Body of pancreas (tissue), 4 donors: ENCODE results near the gene POLD2. TPM values are rescaled to one million over a fixed set of nuclear protein-coding genes. Genes with fewer than 3 reads are reported as not detected.
A peak's percentile ranks its signal among the peaks of the same experiment; 100 is the strongest.

ENCODE experiments used
- ATAC-seq: fragments of 150-250 bp; one replicate; pipeline ENCODE4 v1.9.1; 2016
- DNase-seq, 4 donors: peaks; one replicate each; pipeline ENCODE4 v3.0.0-alpha.2; 2019
- H3K27ac ChIP-seq, 4 donors: fragments of 200-600 bp; sonication (generic); 1 replicate in 3 of 4; 2 replicates in 1 of 4; pipeline versions ENCODE4 v1.5.1 to v1.6.1; 2016 to 2019; ENCODE audit warnings: mild to moderate bottlenecking in 1 of 4, mixed read lengths in 1 of 4, moderate library complexity in 1 of 4
- H3K27me3 ChIP-seq, 2 donors: fragments of 200-600 bp; sonication (generic); one replicate each; pipeline ENCODE4 v1.6.0; 2016; ENCODE audit warnings: mild to moderate bottlenecking in 1 of 2
- H3K36me3 ChIP-seq, 2 donors: fragments of 200-600 bp; sonication (generic); replicated peaks in 1 of 2; 2 replicates each; pipeline ENCODE4 v1.5.1; 2016; ENCODE audit warnings: low read depth in 2 of 2; ENCODE audit not compliant: insufficient read depth in 1 of 2
- H3K4me1 ChIP-seq: fragments of 200-600 bp; sonication (generic); one replicate; pipeline ENCODE4 v1.6.0; 2016
- H3K4me3 ChIP-seq, 2 donors: fragments of 200-600 bp; sonication (generic); 1 replicate in 1 of 2; 2 replicates in 1 of 2; pipeline ENCODE4 v1.5.1; 2016 to 2019
- H3K9me3 ChIP-seq, 3 donors: fragments of 200-600 bp; sonication (generic); 1 replicate in 2 of 3; 2 replicates in 1 of 3; pipeline ENCODE4 v1.5.1; 2016
- POLR2A ChIP-seq, 3 donors: fragments of 450-650 bp; IDR thresholded peaks; one replicate each; pipeline ENCODE4 v1.6.1; 2016; ENCODE audit warnings: antibody characterized with exemption in 3 of 3, mild to moderate bottlenecking in 2 of 3
- WGBS, 2 donors: methylation state at CpG; one replicate each; pipeline ENCODE4 v1.1.5; 2017; 5-methylcytosine and 5-hydroxymethylcytosine counted together
- intact Hi-C: fragments of 100-400 bp; cut with DNase I; formaldehyde crosslinking; loops from one replicate; pipeline ENCODE4 v1.15.1; 2023
- total RNA-seq, 2 donors: library from RNA; depleted of rRNA; stranded (reverse); fragments of >200 nt; gene quantifications; one replicate each; pipeline ENCODE4 v1.1.0, GENCODE V29; 2016
- TF ChIP-seq, protein P1 (sequence below), 7 experiments: fragments of 450-650 bp in 4 of 7; fragments of 200-600 bp in 3 of 7; sonication (generic) in 3 of 7; IDR thresholded peaks; one replicate each; pipeline ENCODE4 v1.5.1; 2016 to 2019; ENCODE audit warnings: antibody characterized with exemption in 7 of 7

POLD2 gene
- total RNA-seq, 2 donors from 2014 or later = 32.7 to 64.6 TPM

DNA sequence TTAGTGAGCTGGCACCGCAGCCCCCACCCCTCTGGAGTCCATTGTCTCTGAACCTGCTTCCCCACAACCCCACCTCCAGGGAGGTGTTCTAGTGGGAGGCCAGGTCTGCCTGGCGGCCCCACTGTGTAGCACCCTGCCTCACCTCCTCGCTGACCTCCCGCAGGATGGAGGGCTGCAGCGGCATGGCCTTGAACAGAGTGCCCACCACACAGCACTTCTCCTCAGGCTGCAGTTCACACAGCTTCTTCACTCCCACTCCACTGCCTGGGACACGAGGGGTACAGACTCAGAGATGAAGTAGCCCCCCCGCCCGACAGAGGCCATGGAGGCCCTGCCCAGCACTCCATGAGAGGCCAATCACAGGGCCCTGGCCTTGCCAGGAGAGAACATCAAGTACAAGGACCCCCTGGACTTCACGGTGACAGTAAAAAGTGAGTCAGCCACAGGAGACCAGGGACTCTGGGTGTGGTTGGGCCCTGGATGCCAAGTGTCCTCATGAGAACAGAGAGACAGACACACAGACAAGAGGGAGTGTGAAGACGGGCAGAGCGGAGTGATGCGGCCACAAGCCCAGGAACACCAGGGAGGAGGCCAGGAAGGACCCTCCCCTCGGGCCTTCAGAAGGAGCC, 5.4 kb downstream of the POLD2 start:
- Histone ChIP-seq H3K36me3 (no peaks in the 10 kb centered on the region), H3K27ac (no peak overlapping the region)
- DNase-seq = no peak

DNA sequence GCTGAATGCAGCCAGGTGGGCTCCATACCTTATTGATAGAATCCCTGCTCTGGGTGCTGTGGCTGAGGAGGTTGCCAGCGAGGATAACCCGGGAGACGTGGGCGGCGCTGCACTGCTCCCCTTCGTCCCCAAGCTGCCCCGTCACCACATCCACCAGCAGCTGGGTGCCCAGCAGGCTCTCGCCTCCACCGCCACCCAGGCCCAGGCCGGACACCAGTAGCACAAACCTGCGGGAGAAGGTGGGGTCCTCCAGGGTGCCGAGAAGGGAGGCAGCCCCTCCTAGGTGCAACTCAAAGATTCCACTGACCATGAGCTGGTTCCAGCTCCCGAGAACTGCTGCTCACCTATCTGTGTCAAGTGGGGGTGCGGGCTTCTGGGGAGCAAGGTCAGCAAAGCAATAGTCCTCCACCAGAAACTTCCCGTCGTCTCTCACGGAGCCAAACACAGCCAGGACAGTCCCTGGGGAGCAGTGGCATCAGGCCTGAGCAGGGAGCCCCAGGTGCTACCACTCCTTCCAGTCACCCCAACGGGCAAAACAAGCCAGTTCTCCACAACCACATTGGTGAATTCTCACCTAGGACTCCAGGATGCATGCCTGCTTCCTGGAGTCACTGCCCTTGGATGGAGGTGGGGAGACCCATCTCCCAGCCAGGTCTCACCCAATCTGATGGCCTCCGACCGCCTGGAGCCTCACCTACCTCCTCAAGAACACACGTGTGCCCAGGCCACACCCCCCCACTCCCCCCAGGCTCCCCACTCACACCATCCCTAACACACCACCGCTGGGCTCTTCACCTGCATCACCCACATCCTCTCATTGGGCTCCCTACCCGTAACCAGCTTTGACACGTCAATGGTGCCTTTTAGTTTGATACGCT, 6.3 kb downstream of the POLD2 start:
- Histone ChIP-seq H3K36me3 (no peaks in the 10 kb centered on the region), H3K27ac (no peak overlapping the region), H3K4me1 (peaks cover 39% of the 10 kb centered on the region), H3K27me3 (no peaks in the 10 kb centered on the region), H3K9me3 (no peaks in the 10 kb centered on the region), H3K4me3 (no peak overlapping the region)
- ATAC-seq = no peak
- TF ChIP-seq POLR2A (IDR thresholded peaks at IDR 0.05) = no peak
- TF ChIP-seq, protein P1, sequence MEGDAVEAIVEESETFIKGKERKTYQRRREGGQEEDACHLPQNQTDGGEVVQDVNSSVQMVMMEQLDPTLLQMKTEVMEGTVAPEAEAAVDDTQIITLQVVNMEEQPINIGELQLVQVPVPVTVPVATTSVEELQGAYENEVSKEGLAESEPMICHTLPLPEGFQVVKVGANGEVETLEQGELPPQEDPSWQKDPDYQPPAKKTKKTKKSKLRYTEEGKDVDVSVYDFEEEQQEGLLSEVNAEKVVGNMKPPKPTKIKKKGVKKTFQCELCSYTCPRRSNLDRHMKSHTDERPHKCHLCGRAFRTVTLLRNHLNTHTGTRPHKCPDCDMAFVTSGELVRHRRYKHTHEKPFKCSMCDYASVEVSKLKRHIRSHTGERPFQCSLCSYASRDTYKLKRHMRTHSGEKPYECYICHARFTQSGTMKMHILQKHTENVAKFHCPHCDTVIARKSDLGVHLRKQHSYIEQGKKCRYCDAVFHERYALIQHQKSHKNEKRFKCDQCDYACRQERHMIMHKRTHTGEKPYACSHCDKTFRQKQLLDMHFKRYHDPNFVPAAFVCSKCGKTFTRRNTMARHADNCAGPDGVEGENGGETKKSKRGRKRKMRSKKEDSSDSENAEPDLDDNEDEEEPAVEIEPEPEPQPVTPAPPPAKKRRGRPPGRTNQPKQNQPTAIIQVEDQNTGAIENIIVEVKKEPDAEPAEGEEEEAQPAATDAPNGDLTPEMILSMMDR (IDR thresholded peaks at IDR 0.05) = no peak
- intact Hi-C loops = no loop called here
- WGBS, 2 donors = 89 to 93% methylated on average over 8 to 21 of the region's 25 CpGs
- no peak for DNase-seq

More for the DNA sequence above, 5.4 kb downstream of the POLD2 start:
- WGBS, 2 donors = 89 to 92% methylated on average over 10 to 13 of the region's 13 CpGs
- intact Hi-C loops = no loop called here
- Histone ChIP-seq H3K9me3 (no peaks in the 10 kb centered on the region), H3K27me3 (no peaks in the 10 kb centered on the region), H3K4me1 (peaks cover 42% of the 10 kb centered on the region), H3K4me3 (no peak overlapping the region)
- no peak for ATAC-seq
- no peak for TF ChIP-seq POLR2A (IDR thresholded peaks at IDR 0.05)
- TF ChIP-seq, protein P1 (IDR thresholded peaks at IDR 0.05) = no peak

DNA sequence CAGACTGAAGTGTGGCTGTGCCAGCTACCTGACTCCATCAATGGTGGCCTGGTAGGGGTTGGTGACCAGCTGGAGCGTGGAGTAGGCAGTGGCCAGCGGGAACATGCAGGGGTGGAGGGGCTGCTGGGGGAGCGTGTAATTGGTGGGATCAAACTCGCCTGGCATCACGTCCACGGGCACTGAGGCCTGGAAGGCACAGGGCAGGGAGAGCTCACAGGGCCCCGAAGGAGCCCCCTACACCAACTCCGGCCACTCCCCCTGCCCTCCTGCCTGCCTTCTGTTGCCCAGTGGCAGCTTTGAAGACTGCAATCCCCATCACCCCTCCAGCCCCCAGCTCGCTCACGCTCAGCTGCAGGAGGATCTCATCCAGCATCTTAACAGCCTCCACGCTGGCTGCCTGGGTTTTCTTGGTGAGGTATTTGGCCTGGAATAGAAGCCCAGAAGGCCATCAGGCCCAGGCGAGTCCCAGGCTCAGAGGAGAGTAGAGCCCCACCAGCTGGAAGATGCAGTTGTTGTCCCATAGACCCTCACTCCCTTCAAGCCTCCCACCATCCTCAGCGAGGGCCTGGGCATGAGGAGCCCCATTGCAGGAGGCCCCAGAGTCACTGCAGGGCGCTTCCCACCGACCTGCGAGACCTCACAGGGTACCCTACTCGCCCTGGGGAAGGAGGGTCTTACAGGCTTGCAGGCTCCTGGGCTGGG, 7.1 kb downstream of the POLD2 start:
- no peak for DNase-seq
- intact Hi-C loops = no loop called here
- H3K27me3 ChIP-seq = no peaks in the 10 kb centered on the region
- no peak for TF ChIP-seq POLR2A (IDR thresholded peaks at IDR 0.05)
- TF ChIP-seq, protein P1 (IDR thresholded peaks at IDR 0.05) = no peak
- no peak for ATAC-seq
- H3K27ac ChIP-seq = no peak overlapping the region
- H3K4me1 ChIP-seq = peaks cover 33% of the 10 kb centered on the region
- no peak overlapping the region for H3K4me3 ChIP-seq
- H3K9me3 ChIP-seq = no peaks in the 10 kb centered on the region
- 80 to 83% methylated on average over 10 to 12 of the region's 17 CpGs for WGBS, 2 donors
- no peaks in the 10 kb centered on the region for H3K36me3 ChIP-seq

DNA sequence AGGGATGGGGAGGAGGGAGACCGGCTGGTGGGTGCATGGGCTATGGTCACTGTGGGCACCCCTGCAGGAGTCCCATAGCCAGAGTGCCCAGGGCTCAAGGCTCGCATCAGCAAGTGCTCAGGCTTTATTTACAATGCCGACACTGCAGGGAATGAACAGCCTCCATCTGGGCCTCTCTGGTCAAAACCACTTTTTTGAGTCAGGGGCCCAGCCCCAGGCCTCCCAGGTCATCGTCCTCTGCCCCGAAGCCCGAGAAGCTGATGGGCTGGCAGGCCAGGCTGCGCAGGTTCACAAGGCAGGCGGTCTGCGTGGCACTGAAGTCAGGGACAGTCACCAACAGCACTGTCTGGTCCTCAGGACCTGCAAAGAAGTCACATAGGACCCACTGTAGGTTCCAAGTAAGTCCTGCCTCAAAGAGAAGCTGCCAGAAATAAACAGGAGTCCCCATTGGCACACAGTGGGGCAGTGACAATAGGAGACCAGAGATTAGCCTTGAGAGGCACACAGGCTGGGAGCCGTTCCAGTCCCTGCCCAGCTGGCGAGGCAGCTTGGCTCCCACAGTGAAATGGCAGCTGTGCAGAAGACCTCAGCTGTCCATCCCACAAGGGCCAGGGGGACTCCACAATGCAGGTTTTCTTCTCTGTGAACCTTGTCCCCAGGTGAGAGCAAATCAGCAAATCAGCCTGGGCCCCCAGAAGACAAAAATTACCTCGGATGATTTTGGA, 8.6 kb downstream of the POLD2 start:
- ATAC-seq (peak; percentile 43), DNase-seq (peak; percentile 36 to 75 (median 48))
- H3K9me3 ChIP-seq = no peaks in the 10 kb centered on the region
- no peaks in the 10 kb centered on the region for H3K27me3 ChIP-seq
- no peak overlapping the region for H3K27ac ChIP-seq
- no peak for TF ChIP-seq POLR2A (IDR thresholded peaks at IDR 0.05)
- TF ChIP-seq, protein P1 (IDR thresholded peaks at IDR 0.05) = no peak
- WGBS, 2 donors = 14 to 72% methylated on average over 1 to 12 of the region's 12 CpGs
- peaks cover 28% of the 10 kb centered on the region for H3K4me1 ChIP-seq
- no peaks in the 10 kb centered on the region for H3K36me3 ChIP-seq
- intact Hi-C loops = no loop called here
- H3K4me3 ChIP-seq = no peak overlapping the region
